Ishikawa (cell line): ENCODE data around the gene CSE1L.

Source experiments
- CEBPB ChIP-seq: IDR thresholded peaks from 2 replicates; pipeline ENCODE4 v1.6.1; 2012
- CREB1 ChIP-seq: IDR thresholded peaks from 2 replicates; pipeline ENCODE4 v1.6.1; 2012; ENCODE audit warnings: low read depth
- EGR1 ChIP-seq: IDR thresholded peaks from 2 replicates; pipeline ENCODE4 v1.6.1; 2012
- EP300 ChIP-seq: IDR thresholded peaks from 2 replicates; pipeline ENCODE4 v1.6.1; 2012; ENCODE audit warnings: borderline replicate concordance
- FOXM1 ChIP-seq: IDR thresholded peaks from 2 replicates; pipeline ENCODE4 v1.6.1; 2012; ENCODE audit warnings: low read depth, borderline replicate concordance
- NFIC ChIP-seq: IDR thresholded peaks from 2 replicates; pipeline ENCODE4 v1.6.1; 2012
- RAD21 ChIP-seq: IDR thresholded peaks from 2 replicates; pipeline ENCODE4 v1.6.1; 2012; ENCODE audit warnings: low read depth
- TAF1 ChIP-seq: IDR thresholded peaks from 2 replicates; pipeline ENCODE4 v1.6.1; 2012; ENCODE audit warnings: low read depth, mild to moderate bottlenecking
- TCF12 ChIP-seq: IDR thresholded peaks from 2 replicates; pipeline ENCODE4 v1.6.1; 2012; ENCODE audit warnings: low read depth
- TEAD4 ChIP-seq: IDR thresholded peaks from 2 replicates; pipeline ENCODE4 v1.6.1; 2012
- USF1 ChIP-seq: IDR thresholded peaks from 2 replicates; pipeline ENCODE4 v1.6.1; 2012
- YY1 ChIP-seq: IDR thresholded peaks from 2 replicates; pipeline ENCODE4 v1.6.1; 2012; ENCODE audit warnings: low read depth
- ZBTB7A ChIP-seq: IDR thresholded peaks from 2 replicates; pipeline ENCODE4 v1.6.1; 2012; ENCODE audit warnings: low read depth
- TF ChIP-seq, protein P1 (sequence below): IDR thresholded peaks from 2 replicates; pipeline ENCODE4 v1.6.1; 2012
- TF ChIP-seq, protein P2 (sequence below): IDR thresholded peaks from 2 replicates; pipeline ENCODE4 v1.6.1; 2012; ENCODE audit warnings: low read depth, mild to moderate bottlenecking

Gene CSE1L

GRCh38 chr20:49097159-49097558 is 51.0 kb downstream of the CSE1L start:
- no peak for TF ChIP-seq TAF1
- no peak for TF ChIP-seq ZBTB7A

GRCh38 chr20:49098136-49098535 is 52.0 kb downstream of the CSE1L start:
- TF ChIP-seq YY1, result no peak
- no peak for TF ChIP-seq CEBPB
- TF ChIP-seq, protein P1, sequence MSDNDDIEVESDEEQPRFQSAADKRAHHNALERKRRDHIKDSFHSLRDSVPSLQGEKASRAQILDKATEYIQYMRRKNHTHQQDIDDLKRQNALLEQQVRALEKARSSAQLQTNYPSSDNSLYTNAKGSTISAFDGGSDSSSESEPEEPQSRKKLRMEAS, result no peak
- TF ChIP-seq TEAD4, result no peak
- no peak for TF ChIP-seq TCF12

DNA sequence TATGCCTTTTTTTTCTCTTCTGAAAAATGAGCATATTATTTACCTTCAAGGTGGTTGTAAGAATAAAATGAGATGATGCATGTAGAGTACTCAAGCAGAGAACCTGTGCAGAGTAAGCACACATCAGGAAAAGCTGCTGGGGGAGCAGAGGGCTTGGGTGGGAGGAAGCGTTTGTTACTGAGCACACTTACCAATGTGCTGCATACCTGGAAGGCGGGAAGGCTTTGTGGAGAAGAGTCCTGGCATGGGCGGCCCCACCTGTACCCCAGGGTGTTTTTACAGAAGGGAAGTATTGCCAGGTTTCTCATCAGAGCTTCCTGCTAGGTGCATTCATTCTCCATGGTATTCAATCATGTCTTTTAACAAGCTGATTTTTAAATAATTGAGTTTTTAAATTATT is 52.9 kb downstream of the CSE1L start:
- TF ChIP-seq EP300 (no peak), EGR1 (no peak), YY1 (no peak), CEBPB (no peak), RAD21 (no peak), TCF12 (no peak), ZBTB7A (no peak), TEAD4 (no peak), FOXM1 (no peak), NFIC (no peak), CREB1 (no peak), TAF1 (no peak), USF1 (no peak)
- TF ChIP-seq, protein P2, sequence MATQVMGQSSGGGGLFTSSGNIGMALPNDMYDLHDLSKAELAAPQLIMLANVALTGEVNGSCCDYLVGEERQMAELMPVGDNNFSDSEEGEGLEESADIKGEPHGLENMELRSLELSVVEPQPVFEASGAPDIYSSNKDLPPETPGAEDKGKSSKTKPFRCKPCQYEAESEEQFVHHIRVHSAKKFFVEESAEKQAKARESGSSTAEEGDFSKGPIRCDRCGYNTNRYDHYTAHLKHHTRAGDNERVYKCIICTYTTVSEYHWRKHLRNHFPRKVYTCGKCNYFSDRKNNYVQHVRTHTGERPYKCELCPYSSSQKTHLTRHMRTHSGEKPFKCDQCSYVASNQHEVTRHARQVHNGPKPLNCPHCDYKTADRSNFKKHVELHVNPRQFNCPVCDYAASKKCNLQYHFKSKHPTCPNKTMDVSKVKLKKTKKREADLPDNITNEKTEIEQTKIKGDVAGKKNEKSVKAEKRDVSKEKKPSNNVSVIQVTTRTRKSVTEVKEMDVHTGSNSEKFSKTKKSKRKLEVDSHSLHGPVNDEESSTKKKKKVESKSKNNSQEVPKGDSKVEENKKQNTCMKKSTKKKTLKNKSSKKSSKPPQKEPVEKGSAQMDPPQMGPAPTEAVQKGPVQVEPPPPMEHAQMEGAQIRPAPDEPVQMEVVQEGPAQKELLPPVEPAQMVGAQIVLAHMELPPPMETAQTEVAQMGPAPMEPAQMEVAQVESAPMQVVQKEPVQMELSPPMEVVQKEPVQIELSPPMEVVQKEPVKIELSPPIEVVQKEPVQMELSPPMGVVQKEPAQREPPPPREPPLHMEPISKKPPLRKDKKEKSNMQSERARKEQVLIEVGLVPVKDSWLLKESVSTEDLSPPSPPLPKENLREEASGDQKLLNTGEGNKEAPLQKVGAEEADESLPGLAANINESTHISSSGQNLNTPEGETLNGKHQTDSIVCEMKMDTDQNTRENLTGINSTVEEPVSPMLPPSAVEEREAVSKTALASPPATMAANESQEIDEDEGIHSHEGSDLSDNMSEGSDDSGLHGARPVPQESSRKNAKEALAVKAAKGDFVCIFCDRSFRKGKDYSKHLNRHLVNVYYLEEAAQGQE, result no peak
- TF ChIP-seq, protein P1, result no peak

- TF ChIP-seq RAD21 (no peak), YY1 (no peak), TCF12 (no peak), NFIC (no peak), CEBPB (no peak), FOXM1 (no peak), TEAD4 (no peak), EP300 (no peak), TAF1 (no peak), CREB1 (no peak), EGR1 (no peak), ZBTB7A (no peak)
- TF ChIP-seq, protein P1, result no peak
- TF ChIP-seq, protein P2, result no peak
These were observed 54.9 kb downstream of the CSE1L start for GRCh38 chr20:49100972-49101371.

DNA sequence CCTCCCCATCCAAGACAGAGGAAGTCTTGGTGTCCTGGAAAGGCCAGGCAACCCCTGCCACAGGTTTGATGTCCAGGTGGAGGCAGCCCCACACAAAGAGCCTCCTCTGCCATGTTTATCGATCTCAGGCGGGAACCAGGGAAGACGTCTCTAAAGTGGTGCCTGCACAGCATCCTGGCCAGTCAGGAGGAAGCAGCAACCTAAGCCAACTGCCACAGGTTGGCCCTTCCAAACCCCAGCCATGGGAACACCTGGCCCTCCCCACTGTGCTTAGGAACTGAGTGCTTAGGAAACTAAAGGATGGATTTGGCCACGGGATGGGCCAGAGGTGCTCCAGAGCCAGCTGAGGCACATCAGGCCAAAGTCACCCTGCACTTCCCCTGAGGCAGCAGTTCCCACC is 56.9 kb downstream of the CSE1L start:
- TF ChIP-seq USF1, result no peak
- no peak for TF ChIP-seq TEAD4
- TF ChIP-seq EP300, result no peak
- TF ChIP-seq CEBPB, result no peak
- no peak for TF ChIP-seq EGR1
- no peak for TF ChIP-seq YY1

DNA sequence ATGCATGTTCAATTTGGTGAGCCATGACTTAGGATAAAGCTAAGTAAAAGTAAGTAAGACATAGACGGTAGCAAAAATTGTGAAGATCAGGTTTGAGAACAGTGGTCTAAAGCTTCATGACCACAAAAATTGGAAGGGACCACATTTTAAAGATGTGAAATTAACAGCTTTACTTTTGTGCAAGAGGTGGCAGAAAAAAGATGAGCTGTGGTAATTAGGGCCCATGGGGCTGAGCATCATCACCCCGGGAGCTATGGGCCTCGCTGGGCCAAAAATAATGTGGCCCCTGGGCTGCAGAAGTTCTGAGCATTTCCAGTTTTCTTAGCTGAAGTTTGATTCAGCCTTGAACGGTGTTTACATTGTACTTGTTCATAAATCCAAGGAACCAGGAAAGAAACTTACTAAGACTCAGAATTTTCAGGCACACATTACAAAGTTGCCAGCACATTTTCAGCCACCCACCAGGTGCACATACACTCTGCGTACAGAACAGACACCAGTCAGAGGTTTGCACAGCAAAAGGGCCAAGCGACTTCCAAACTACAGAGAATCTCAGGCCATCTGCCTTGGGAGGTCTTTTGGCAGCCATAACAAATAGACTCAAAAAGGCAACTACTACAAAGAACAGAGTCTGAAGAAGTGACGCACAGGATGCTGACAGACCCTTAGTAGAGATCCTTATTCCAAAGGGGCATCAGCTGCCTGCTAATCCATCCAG is 57.7 kb downstream of the CSE1L start:
- TF ChIP-seq CEBPB, result no peak

- TF ChIP-seq, protein P2, result no peak
- TF ChIP-seq ZBTB7A (no peak), YY1 (no peak), TCF12 (no peak), USF1 (peak; percentile 45)
These were observed 58.2 kb downstream of the CSE1L start for GRCh38 chr20:49104365-49104648.
